ENCODE data around the gene LRCH4. TPM values are rescaled to one million over a fixed set of nuclear protein-coding genes. Genes with fewer than 3 reads are reported as not detected.

LRCH4 gene
- total and polyA plus RNA-seq, 2 of the 13 experiments (the other 11 are each of a cell fraction or from before 2014, with no cell fraction given), result 7.0 to 9.3 TPM

- no peak for TF ChIP-seq REST (IDR thresholded peaks at IDR 0.05; ENCODE audit: borderline replicate concordance in 1 of 2, low read depth in 1 of 2, low read length in 2 of 2)
- TF ChIP-seq SMARCE1 (IDR thresholded peaks at IDR 0.05; ENCODE audit: borderline replicate concordance), result no peak
- no peak for TF ChIP-seq ZNF446 (CRISPR knock-in tag; IDR thresholded peaks at IDR 0.05)
- TF ChIP-seq ZHX2 (IDR thresholded peaks at IDR 0.05; ENCODE audit: low read depth), result no peak
- no peak for TF ChIP-seq ZHX2 (CRISPR knock-in tag; IDR thresholded peaks at IDR 0.05; ENCODE audit: borderline replicate concordance)
- no peak for TF ChIP-seq TBX2 (CRISPR knock-in tag; IDR thresholded peaks at IDR 0.05; ENCODE audit: borderline replicate concordance)
- no peak for TF ChIP-seq CAMTA2 (CRISPR knock-in tag; IDR thresholded peaks at IDR 0.05; ENCODE audit: borderline replicate concordance)
- no peak for TF ChIP-seq FOXO1 (CRISPR knock-in tag; IDR thresholded peaks at IDR 0.05)
- no peak for TF ChIP-seq MIXL1 (CRISPR knock-in tag; IDR thresholded peaks at IDR 0.05)
- TF ChIP-seq ZNF574 (CRISPR knock-in tag; IDR thresholded peaks at IDR 0.05), result no peak
- TF ChIP-seq ZNF121 (CRISPR knock-in tag; IDR thresholded peaks at IDR 0.05), result 0 out of 2 replicates have a peak, but pooled peaks have one; percentile 44
- no peak for TF ChIP-seq RFXAP (CRISPR knock-in tag; IDR thresholded peaks at IDR 0.05; ENCODE audit: borderline replicate concordance)
- TF ChIP-seq TBP (CRISPR knock-in tag; IDR thresholded peaks at IDR 0.05), result no peak
- peak; percentile 74; the same call in 1 of the 2 replicates for TF ChIP-seq POLR2AphosphoS2 (IDR thresholded peaks at IDR 0.05; ENCODE audit: low read depth, low read length)
- TF ChIP-seq PHF21A (CRISPR knock-in tag; IDR thresholded peaks at IDR 0.05), result no peak
- TF ChIP-seq ZNF800 (CRISPR knock-in tag; IDR thresholded peaks at IDR 0.05), result no peak
Measured at GRCh38 chr7:100576384-100576993, 9.4 kb downstream of the LRCH4 start (continued).

All from HepG2 (cell line).